HG03457 (cell line): ENCODE data around the gene FPR3.
"Not testable (repeated sequence)": the region's sequence is repeated elsewhere in the genome, so short reads cannot be mapped to it uniquely, and the experiment has no call there.

Experiments used
- ATAC-seq: cut with Tn5 transposase; IDR thresholded peaks from one replicate; pipeline ENCODE4 v1.9.1; 2021; ENCODE audit warnings: moderate number of reproducible peaks; ENCODE audit not compliant: unreplicated experiment

The FPR3 gene

GRCh38 chr19:51783372-51783771 lies 11.6 kb upstream of the FPR3 start:
- ATAC-seq, result no peak

- ATAC-seq, result no peak
These were observed 10.7 kb upstream of the FPR3 start for GRCh38 chr19:51784109-51784785.

GRCh38 chr19:51784922-51785690 lies 9.9 kb upstream of the FPR3 start:
- no peak for ATAC-seq

GRCh38 chr19:51786646-51787494 lies 8.1 kb upstream of the FPR3 start:
- ATAC-seq, result no peak

GRCh38 chr19:51788029-51788428 lies 6.9 kb upstream of the FPR3 start:
- no peak for ATAC-seq

- no peak for ATAC-seq
These were observed 5.7 kb upstream of the FPR3 start for GRCh38 chr19:51789061-51789795.

- no peak for ATAC-seq
These were observed 2.0 kb upstream of the FPR3 start for GRCh38 chr19:51792932-51793331.

GRCh38 chr19:51793994-51794393 lies 963 bp upstream of the FPR3 start:
- no peak for ATAC-seq

GRCh38 chr19:51796195-51796679 lies 1.3 kb downstream of the FPR3 start:
- ATAC-seq, result no peak

GRCh38 chr19:51797480-51797879 lies 2.5 kb downstream of the FPR3 start:
- no peak for ATAC-seq

GRCh38 chr19:51798062-51798461 lies 3.1 kb downstream of the FPR3 start:
- ATAC-seq, result no peak

- no peak for ATAC-seq
These were observed 4.2 kb downstream of the FPR3 start for GRCh38 chr19:51799034-51799773.

GRCh38 chr19:51799774-51800472 lies 5.0 kb downstream of the FPR3 start:
- ATAC-seq, result no peak

- ATAC-seq, result no peak
These were observed 5.7 kb downstream of the FPR3 start for GRCh38 chr19:51800473-51801244.

- ATAC-seq, result no peak
These were observed 7.8 kb downstream of the FPR3 start for GRCh38 chr19:51802775-51803174.

- no peak for ATAC-seq
These were observed 8.6 kb downstream of the FPR3 start for GRCh38 chr19:51803519-51803918.

GRCh38 chr19:51803967-51804366 lies 9.0 kb downstream of the FPR3 start:
- ATAC-seq, result no peak

- not testable (repeated sequence) for ATAC-seq
These were observed 9.8 kb downstream of the FPR3 start for GRCh38 chr19:51804789-51805188.

- ATAC-seq, result not testable (repeated sequence)
These were observed 10.4 kb downstream of the FPR3 start for GRCh38 chr19:51805396-51805795.
